ENCODE results near the gene WDR91. TPM values are rescaled to one million over a fixed set of nuclear protein-coding genes. Genes with fewer than 3 reads are reported as not detected.

Gene WDR91
- total RNA-seq, 1 experiment from 2014 or later = 10.1 TPM

GRCh38 chr7:135231686-135232085, 20.4 kb upstream of the WDR91 start:
- ATAC-seq (no peak), DNase-seq (ENCODE audit: low read depth, low spot score) (no peak)
- Histone ChIP-seq H3K9me2 (ENCODE audit: insufficient read depth) (no peaks in the 10 kb centered on the region), H3K4me1 (ENCODE audit: control insufficient read depth in 1 of 2, insufficient read depth in 2 of 2, low read length in 2 of 2) (peaks cover 0 to 9% of the 10 kb centered on the region in 2 experiments; a peak in 3 of 4 replicates), H3K27ac (ENCODE audit: low read depth, low read length) (no peak overlapping the region), H3K9ac (ENCODE audit: low read length) (no peak overlapping the region), H3K9me3 (ENCODE audit: control insufficient read depth in 1 of 2, insufficient read depth in 1 of 2, low read depth in 1 of 2, low read length in 2 of 2) (no peaks in the 10 kb centered on the region), H3K4me3 (replicated peaks in 1 of 2; ENCODE audit: low read depth in 1 of 2, low read length in 2 of 2) (no peak overlapping the region), H3K36me3 (ENCODE audit: control insufficient read depth in 1 of 2, insufficient read depth in 2 of 2, low read length in 2 of 2) (no peaks in the 10 kb centered on the region), H4K20me1 (ENCODE audit: insufficient read depth) (no peaks in the 10 kb centered on the region), H3K4me2 (ENCODE audit: low read length) (no peak overlapping the region), H3K79me2 (ENCODE audit: insufficient read depth, low read length) (no peaks in the 10 kb centered on the region), H2AFZ (ENCODE audit: low read depth, low read length, poor library complexity, severe bottlenecking) (no peak overlapping the region), H3K27me3 (ENCODE audit: insufficient read depth, low read length) (no peaks in the 10 kb centered on the region)
- no TSS peak for BruUV-seq (replicated peaks)
- ChIA-PET CTCF (no interaction called here), POLR2A (no interaction called here), RAD21 (ENCODE audit: low non-redundant PET in 1 of 2, low total read pairs in 2 of 2, uncharacterized antibody in 2 of 2, unreplicated experiment in 2 of 2) (no interaction called here)
- intact Hi-C loops (cut with micrococcal nuclease) = no loop called here
- TF ChIP-seq CTCF (IDR thresholded peaks at IDR 0.05 in 2 of 3, conservative IDR thresholded peaks at IDR 0.05 in 1 of 3; ENCODE audit: borderline replicate concordance in 1 of 3, insufficient read depth in 1 of 3, low read depth in 2 of 3, low read length in 2 of 3) = no peak
- TF ChIP-seq ATF3 (IDR thresholded peaks at IDR 0.05) = no peak
- TF ChIP-seq EGR1 (IDR thresholded peaks at IDR 0.05; ENCODE audit: low read depth) = no peak
- no peak for TF ChIP-seq TCF7L2 (IDR thresholded peaks at IDR 0.05; ENCODE audit: borderline replicate concordance, extremely low read depth, insufficient read depth, insufficient read length)
- TF ChIP-seq SRF (IDR thresholded peaks at IDR 0.05; ENCODE audit: low read depth) = no peak
- TF ChIP-seq ELF1 (IDR thresholded peaks at IDR 0.05; ENCODE audit: borderline replicate concordance, low read depth) = no peak
- TF ChIP-seq CBX3 (IDR thresholded peaks at IDR 0.05; ENCODE audit: low read depth) = no peak

- Histone ChIP-seq H3K79me2 (ENCODE audit: insufficient read depth, low read length) (no peaks in the 10 kb centered on the region), H3K27me3 (ENCODE audit: insufficient read depth, low read length) (no peaks in the 10 kb centered on the region), H3K36me3 (ENCODE audit: control insufficient read depth in 1 of 2, insufficient read depth in 2 of 2, low read length in 2 of 2) (no peaks in the 10 kb centered on the region), H3K9me2 (ENCODE audit: insufficient read depth) (no peaks in the 10 kb centered on the region), H3K4me2 (ENCODE audit: low read length) (no peak overlapping the region), H3K9ac (ENCODE audit: low read length) (no peak overlapping the region), H3K27ac (ENCODE audit: low read depth, low read length) (no peak overlapping the region), H3K4me3 (replicated peaks in 1 of 2; ENCODE audit: low read depth in 1 of 2, low read length in 2 of 2) (no peak overlapping the region), H3K4me1 (ENCODE audit: control insufficient read depth in 1 of 2, insufficient read depth in 2 of 2, low read length in 2 of 2) (no peaks in the 10 kb centered on the region), H4K20me1 (ENCODE audit: insufficient read depth) (no peaks in the 10 kb centered on the region), H3K9me3 (ENCODE audit: control insufficient read depth in 1 of 2, insufficient read depth in 1 of 2, low read depth in 1 of 2, low read length in 2 of 2) (no peaks in the 10 kb centered on the region), H2AFZ (ENCODE audit: low read depth, low read length, poor library complexity, severe bottlenecking) (no peak overlapping the region)
- TF ChIP-seq ZFX (IDR thresholded peaks at IDR 0.05) (no peak), CBX3 (IDR thresholded peaks at IDR 0.05; ENCODE audit: low read depth) (no peak)
- ATAC-seq = no peak
- CTCF ChIA-PET = no interaction called here
- no peak for DNase-seq (ENCODE audit: low read depth, low spot score)
- intact Hi-C loops (cut with micrococcal nuclease) = no loop called here
- no TSS peak for BruUV-seq (replicated peaks)
- RAD21 ChIA-PET (ENCODE audit: low non-redundant PET in 1 of 2, low total read pairs in 2 of 2, uncharacterized antibody in 2 of 2, unreplicated experiment in 2 of 2) = no interaction called here
- POLR2A ChIA-PET = no interaction called here
Observed at GRCh38 chr7:135224027-135224426, 12.7 kb upstream of the WDR91 start.
